ENCODE measurements around the gene HDGFL3.

Gene HDGFL3

DNA sequence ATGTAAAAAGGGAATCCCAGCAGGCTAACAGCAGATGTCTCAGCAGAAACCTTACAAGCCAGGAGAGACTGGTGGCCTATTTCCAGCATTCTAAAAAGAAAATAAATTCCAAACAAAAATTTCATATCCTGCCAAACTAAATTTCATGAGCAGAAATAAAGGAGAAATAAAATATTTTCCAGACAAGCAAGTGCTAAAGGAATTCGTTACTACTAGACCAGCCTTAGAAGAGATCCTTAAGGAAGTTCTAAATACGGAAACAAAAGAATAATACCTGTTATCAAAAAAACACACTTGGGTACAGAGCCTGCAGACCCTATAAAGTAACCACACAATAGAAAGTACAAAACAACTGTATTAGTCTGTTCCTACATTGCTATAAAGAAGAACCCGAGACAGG lies 41.4 kb downstream of the HDGFL3 start:
- H3K4me3 ChIP-seq (ENCODE audit: low read depth, low read length), result no peak overlapping the region
- DNase-seq (ENCODE audit: low read depth), result no peak
- TF ChIP-seq, protein P1, sequence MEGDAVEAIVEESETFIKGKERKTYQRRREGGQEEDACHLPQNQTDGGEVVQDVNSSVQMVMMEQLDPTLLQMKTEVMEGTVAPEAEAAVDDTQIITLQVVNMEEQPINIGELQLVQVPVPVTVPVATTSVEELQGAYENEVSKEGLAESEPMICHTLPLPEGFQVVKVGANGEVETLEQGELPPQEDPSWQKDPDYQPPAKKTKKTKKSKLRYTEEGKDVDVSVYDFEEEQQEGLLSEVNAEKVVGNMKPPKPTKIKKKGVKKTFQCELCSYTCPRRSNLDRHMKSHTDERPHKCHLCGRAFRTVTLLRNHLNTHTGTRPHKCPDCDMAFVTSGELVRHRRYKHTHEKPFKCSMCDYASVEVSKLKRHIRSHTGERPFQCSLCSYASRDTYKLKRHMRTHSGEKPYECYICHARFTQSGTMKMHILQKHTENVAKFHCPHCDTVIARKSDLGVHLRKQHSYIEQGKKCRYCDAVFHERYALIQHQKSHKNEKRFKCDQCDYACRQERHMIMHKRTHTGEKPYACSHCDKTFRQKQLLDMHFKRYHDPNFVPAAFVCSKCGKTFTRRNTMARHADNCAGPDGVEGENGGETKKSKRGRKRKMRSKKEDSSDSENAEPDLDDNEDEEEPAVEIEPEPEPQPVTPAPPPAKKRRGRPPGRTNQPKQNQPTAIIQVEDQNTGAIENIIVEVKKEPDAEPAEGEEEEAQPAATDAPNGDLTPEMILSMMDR (IDR thresholded peaks at IDR 0.05; ENCODE audit: insufficient read depth, low read depth, low read length, missing control alignments), result no peak

DNA sequence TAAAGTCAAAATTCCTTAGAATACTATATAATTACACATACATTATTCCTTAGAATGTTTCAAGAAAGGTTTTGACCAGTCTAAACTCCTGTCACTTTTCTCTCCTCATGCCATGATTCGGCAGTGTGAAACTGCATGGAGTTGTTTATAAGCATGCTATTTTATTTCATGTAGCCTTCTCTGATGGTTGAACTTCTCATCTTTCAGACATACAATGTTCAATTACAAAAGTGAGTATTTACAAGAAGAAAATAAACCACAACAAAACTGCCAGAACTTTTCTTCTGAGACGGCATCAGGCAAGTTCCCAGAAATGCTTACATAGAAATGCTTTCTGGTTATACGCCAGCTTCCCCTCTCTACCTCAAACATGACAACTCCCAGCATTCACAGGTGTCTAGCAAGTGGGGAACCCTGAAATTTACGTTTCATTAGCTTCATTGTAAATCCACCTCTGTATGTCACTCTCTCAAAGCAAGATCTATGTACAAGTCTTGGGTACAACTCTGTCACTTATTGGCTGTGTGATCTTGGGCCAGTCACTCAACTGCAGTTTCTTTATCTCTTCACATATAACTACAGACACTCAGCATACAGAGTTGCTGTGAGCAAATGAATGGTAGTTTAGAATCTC lies 42.7 kb downstream of the HDGFL3 start:
- TF ChIP-seq, protein P1 (IDR thresholded peaks at IDR 0.05; ENCODE audit: insufficient read depth, low read depth, low read length, missing control alignments), result no peak
- H3K4me3 ChIP-seq (ENCODE audit: low read depth, low read length), result no peak overlapping the region
- peak; percentile 41 for DNase-seq (ENCODE audit: low read depth)

DNA sequence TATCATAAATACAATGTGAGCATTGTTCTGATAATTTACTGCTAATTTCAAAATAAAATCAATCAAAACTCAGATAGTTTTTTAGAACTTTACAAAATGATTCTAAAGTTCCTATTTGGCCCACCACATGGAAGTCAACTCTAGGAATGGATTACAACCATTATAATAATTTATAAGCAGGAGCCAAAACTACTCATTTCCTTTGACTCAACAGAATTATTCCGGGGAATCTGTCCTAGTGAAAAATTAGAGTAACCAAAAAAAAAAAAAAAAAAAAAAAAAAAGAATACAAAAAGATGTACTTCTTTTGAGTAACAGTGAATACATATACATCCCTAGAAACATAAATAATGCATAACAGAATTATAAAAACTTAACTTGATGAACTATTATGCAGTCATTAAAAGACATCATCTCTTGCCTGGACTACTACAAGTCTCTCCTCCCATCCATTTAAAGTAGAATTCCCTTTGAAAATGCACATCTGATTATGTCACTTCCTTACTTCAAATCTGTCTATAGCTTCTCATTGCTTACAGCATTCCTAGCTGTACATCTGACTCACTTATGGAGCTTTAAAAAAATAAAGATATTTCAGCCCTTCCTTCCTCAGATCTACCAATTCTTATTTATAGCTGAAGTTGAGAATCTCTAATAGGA lies 43.4 kb downstream of the HDGFL3 start:
- no peak for DNase-seq (ENCODE audit: low read depth)
- TF ChIP-seq, protein P1 (IDR thresholded peaks at IDR 0.05; ENCODE audit: insufficient read depth, low read depth, low read length, missing control alignments), result no peak
- no peak overlapping the region for H3K4me3 ChIP-seq (ENCODE audit: low read depth, low read length)

DNA sequence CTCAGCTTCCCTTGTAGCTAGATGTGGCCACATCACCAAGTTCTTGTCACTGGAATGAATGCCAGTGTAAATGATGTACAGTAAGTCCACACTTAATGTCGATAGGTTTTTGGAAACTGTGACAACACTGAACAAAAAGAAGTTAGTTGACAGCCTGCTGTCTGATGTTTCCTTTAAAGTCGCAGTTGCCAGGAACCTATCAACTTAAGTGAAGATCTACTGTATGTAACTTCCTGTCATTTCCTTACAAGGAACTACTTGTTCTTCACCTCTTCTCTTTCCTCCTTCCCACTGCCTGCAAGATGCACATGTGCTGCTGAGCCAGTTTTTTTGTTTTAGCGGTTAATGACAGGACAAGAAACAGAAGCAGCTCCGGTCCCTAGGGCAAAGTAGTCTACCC lies 44.6 kb downstream of the HDGFL3 start:
- DNase-seq (ENCODE audit: low read depth), result no peak
- TF ChIP-seq, protein P1 (IDR thresholded peaks at IDR 0.05; ENCODE audit: insufficient read depth, low read depth, low read length, missing control alignments), result no peak
- no peak overlapping the region for H3K4me3 ChIP-seq (ENCODE audit: low read depth, low read length)

DNA sequence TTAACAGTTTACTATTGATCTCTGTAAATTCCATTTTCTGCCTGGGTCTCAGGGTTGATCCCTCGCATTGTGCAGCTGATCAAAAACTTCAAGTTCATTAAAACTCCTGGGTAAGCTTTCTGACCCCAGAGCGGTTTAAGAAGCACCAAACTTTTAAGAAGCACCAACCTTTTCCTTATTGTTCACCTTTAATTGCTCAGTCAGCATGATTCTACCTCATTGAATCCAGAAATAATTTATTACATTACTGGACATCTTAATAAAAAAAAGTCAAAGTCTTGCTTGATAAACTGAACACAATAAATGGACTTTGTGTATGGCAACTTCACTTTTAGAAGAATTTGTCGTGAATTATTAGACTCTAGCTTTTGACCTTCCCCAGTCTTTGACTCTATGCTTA lies 46.9 kb downstream of the HDGFL3 start:
- DNase-seq (ENCODE audit: low read depth), result no peak
- TF ChIP-seq, protein P1 (IDR thresholded peaks at IDR 0.05; ENCODE audit: insufficient read depth, low read depth, low read length, missing control alignments), result no peak
- H3K4me3 ChIP-seq (ENCODE audit: low read depth, low read length), result no peak overlapping the region

DNA sequence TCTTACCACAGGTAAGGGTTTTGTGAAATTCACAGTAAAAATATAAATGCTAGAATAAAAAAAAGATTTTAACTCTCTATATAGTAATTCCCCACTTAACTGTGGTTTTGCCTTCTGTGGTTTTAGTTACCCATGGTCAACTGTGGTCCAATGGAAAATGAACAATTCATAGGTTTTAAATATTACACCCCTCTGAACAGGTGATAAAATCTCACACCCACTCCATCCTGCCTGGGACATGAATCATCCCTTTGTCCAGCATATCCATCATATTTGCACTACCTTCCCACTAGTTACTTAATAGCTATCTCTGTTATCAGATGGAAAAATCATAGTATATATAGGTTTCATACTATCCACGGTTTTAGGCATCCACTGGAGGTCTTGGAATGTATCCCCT lies 49.2 kb downstream of the HDGFL3 start:
- TF ChIP-seq, protein P1 (IDR thresholded peaks at IDR 0.05; ENCODE audit: insufficient read depth, low read depth, low read length, missing control alignments), result no peak
- no peak for DNase-seq (ENCODE audit: low read depth)
- H3K4me3 ChIP-seq (ENCODE audit: low read depth, low read length), result no peak overlapping the region

DNA sequence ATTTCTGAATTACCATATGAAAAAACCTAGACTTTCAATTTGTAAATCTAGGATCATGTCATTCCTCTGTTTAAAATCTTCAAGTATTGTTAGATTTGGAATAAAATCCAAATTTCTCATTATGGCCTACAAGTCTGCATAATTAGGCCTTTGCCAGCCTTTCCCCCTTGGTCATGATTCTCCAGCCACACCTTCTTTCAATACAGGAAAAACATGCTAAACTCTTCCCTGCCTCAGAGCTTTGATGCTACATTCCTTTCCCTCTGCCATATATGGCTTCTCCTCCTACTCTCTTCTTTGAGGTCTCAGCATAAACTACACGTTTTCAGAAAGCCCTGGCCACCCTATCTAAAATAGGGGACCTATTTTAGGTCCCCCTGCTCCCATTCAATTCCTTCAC lies 51.7 kb downstream of the HDGFL3 start:
- H3K4me3 ChIP-seq (ENCODE audit: low read depth, low read length), result no peak overlapping the region
- TF ChIP-seq, protein P1 (IDR thresholded peaks at IDR 0.05; ENCODE audit: insufficient read depth, low read depth, low read length, missing control alignments), result no peak
- DNase-seq (ENCODE audit: low read depth), result no peak
